GM10248 (cell line): ENCODE data around the gene CTDSPL.

Experiments used
- CTCF ChIA-PET: fragments of 300-600 bp; sonication (Branson Sonifier 250); formaldehyde crosslinking; extraction: SDS; loops from one replicate; lab custom pipeline; 2021; ENCODE audit warnings: antibody characterized with exemption; lab: Yijun Ruan, JAX
- POLR2A ChIA-PET: fragments of 350-650 bp; sonication (Branson Sonifier 250); formaldehyde crosslinking; extraction: SDS; loops from one replicate; lab custom pipeline; 2020; ENCODE audit warnings: antibody characterized with exemption; lab: Yijun Ruan, JAX
- DNase-seq: peaks from one replicate; pipeline ENCODE4 v3.0.0; 2012; ENCODE audit errors: extremely low spot score
- CTCF ChIP-seq: IDR thresholded peaks from 2 replicates; pipeline ENCODE4 v1.5.1; 2012; ENCODE audit warnings: mild to moderate bottlenecking, low read depth; ENCODE audit errors: extremely low read depth, missing control alignments, control extremely low read depth

Gene CTDSPL

GRCh38 chr3:37820286-37820685 lies 41.4 kb upstream of the CTDSPL start:
- TF ChIP-seq CTCF, result no peak
- CTCF ChIA-PET, result no interaction called here
- POLR2A ChIA-PET, result no interaction called here
- no peak for DNase-seq

DNA sequence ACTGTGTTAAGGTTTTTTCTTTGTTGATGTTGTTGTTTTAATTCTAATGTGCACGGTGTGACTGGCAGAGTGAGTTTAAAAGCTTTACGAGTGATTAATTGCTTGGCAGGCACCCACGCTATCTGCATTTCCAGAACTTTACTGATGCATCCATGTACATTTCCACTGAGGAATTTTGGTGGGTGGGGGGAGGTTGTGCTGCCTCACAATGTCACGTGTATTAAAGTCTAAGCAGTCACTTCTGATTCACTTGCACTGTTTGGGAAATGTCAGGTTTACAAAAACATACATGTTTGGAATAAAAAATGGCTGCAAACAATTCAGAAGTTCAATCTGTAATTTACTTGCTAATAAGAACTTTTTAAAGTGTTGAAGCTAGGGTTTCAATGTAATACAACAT lies 38.5 kb upstream of the CTDSPL start:
- no peak for TF ChIP-seq CTCF
- POLR2A ChIA-PET, result no interaction called here
- CTCF ChIA-PET, result interaction anchor here (1.6 to 2.5 kb wide), 2 partner anchors 32 to 144 kb away, joined by 6 read pairs; no protein-coding TSS in a partner anchor
- DNase-seq, result no peak

DNA sequence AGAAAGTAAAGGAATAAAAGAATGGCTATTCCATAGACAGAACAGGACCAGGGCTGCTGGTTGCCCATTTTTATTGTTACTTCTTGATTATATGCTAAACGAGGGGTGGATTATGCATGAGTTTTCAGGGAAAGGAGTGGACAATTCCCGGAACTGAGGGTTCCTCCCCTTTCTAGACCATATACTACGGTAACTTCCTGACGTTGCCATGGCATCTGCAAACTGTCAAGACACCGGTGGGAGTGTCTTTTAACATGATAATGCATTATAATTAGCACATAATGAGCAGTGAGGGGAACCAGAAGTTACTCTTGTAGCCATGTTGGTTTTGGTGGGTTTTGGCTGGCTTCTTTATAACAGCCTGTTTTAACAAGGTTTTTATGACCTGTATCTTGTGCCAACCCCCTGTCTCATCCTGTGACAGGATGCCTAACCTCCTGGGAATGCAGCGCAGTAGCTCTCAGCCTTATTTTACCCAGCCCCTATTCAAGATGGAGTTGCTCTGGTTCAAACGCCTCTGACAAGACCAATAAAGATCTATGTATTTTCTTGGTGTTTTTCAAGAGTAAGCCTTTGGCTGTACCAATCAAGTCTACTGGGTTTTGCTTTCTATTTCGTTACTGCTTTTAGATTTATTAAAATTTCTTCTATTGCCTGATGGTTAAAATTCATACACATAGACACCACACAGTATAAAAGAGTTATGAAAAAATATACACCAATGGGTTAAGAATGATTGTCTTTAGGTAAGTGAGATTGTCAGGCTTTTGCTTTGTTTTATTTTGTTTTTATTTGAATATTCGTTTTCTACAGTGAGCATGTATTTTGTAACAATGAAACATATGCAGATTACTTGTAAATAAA lies 37.4 kb upstream of the CTDSPL start:
- DNase-seq, result no peak
- CTCF ChIA-PET, result interaction anchor here (1.0 to 2.0 kb wide), 2 partner anchors 9 to 32 kb away, joined by 3 to 5 read pairs; no protein-coding TSS in a partner anchor
- POLR2A ChIA-PET, result no interaction called here
- TF ChIP-seq CTCF, result no peak

DNA sequence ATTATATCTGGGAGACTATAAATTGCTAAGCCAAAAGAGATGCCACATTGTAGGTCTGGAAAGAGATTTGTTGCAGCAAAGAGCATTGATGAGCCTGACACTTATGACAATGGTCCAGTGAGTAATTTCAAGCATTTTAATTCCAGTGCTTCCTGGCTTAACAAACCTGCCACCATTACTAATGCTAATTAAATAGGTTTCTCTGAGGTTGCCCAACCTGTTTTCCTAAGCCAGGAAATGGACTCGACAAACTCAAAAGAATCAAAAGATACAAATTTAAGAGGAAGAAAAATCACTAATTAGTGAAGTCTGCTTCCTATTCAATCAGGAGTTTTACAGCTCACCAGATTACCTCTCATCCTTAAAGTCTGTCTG lies 36.7 kb upstream of the CTDSPL start:
- POLR2A ChIA-PET, result no interaction called here
- CTCF ChIA-PET, result interaction anchor here (1.0 to 2.0 kb wide), 3 partner anchors 10 to 144 kb away, joined by 3 to 5 read pairs (median 4); no protein-coding TSS in a partner anchor
- no peak for TF ChIP-seq CTCF
- no peak for DNase-seq

- CTCF ChIA-PET, result interaction anchor here (1.1 to 2.0 kb wide), 4 partner anchors 11 to 378 kb away, joined by 3 to 7 read pairs (median 4); no protein-coding TSS in a partner anchor
- POLR2A ChIA-PET, result no interaction called here
- TF ChIP-seq CTCF, result no peak
- no peak for DNase-seq
Measured at GRCh38 chr3:37825744-37826400, 35.8 kb upstream of the CTDSPL start.

GRCh38 chr3:37826502-37826901 lies 35.2 kb upstream of the CTDSPL start:
- ChIA-PET POLR2A (no interaction called here), CTCF (interaction anchor here (1.1 to 2.0 kb wide), 3 partner anchors 12 to 379 kb away, joined by 3 to 7 read pairs (median 5); no protein-coding TSS in a partner anchor)
- no peak for DNase-seq
- TF ChIP-seq CTCF, result no peak
